ENCODE data around the gene LRRC36.

DNA sequence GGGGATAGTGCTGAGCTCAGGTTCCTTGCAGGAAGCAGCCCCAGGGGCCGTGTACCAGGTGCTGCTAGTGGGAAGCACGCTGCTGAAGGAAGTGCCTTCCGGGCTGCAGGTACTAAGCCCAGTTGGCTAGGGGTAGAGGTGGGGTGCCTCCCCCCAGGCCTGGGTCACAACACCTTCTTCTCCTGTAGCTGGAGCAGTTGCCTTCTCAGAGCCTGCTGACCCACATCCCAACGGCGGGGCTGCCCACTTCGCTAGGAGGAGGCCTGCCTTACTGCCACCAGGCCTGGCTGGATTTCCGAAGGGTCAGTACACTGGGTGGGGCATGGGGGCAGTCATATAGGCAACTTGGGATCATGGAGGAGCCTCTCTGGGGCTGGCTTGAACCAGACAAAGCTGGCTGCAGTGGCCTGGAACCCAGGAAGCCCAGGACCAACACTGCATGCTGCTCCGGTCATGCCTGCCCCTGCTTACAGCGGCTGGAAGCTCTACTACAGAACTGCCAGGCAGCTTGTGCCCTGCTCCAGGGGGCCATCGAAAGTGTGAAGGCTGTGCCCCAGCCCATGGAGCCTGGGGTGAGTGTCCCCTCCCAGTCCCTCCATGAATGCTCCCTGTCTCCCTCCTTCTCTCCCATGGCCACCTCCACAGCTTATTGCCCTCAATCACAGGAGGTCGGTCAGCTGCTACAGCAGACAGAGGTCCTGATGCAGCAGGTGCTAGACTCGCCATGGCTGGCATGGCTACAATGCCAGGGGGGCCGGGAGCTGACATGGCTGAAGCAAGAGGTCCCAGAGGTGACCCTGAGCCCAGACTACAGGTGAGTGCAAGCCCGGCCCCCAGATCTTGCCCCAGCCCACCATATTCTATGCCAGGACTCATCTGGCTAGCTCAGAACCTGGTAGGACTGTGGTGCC lies 44.8 kb upstream of the LRRC36 start:
- TF ChIP-seq GTF2F1 (IDR thresholded peaks at IDR 0.05; ENCODE audit: borderline replicate concordance, low read depth, low read length) = no peak
- TF ChIP-seq JUND (IDR thresholded peaks at IDR 0.05; ENCODE audit: low read length) = no peak
- TF ChIP-seq, protein P1, sequence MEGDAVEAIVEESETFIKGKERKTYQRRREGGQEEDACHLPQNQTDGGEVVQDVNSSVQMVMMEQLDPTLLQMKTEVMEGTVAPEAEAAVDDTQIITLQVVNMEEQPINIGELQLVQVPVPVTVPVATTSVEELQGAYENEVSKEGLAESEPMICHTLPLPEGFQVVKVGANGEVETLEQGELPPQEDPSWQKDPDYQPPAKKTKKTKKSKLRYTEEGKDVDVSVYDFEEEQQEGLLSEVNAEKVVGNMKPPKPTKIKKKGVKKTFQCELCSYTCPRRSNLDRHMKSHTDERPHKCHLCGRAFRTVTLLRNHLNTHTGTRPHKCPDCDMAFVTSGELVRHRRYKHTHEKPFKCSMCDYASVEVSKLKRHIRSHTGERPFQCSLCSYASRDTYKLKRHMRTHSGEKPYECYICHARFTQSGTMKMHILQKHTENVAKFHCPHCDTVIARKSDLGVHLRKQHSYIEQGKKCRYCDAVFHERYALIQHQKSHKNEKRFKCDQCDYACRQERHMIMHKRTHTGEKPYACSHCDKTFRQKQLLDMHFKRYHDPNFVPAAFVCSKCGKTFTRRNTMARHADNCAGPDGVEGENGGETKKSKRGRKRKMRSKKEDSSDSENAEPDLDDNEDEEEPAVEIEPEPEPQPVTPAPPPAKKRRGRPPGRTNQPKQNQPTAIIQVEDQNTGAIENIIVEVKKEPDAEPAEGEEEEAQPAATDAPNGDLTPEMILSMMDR (IDR thresholded peaks at IDR 0.05; ENCODE audit: control extremely low read depth in 1 of 3, insufficient read depth in 1 of 3, low read depth in 1 of 3, low read length in 3 of 3) = no peak
- TF ChIP-seq POLR2A (IDR thresholded peaks at IDR 0.05; ENCODE audit: control extremely low read depth in 1 of 2, low read depth in 2 of 2, low read length in 2 of 2) = no peak
- TF ChIP-seq, protein P2, sequence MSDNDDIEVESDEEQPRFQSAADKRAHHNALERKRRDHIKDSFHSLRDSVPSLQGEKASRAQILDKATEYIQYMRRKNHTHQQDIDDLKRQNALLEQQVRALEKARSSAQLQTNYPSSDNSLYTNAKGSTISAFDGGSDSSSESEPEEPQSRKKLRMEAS (IDR thresholded peaks at IDR 0.05) = no peak
- no peak for TF ChIP-seq EP300 (IDR thresholded peaks at IDR 0.05; ENCODE audit: borderline replicate concordance in 1 of 2, low read depth in 2 of 2, low read length in 2 of 2)
- no peak for TF ChIP-seq RNF2 (IDR thresholded peaks at IDR 0.05; ENCODE audit: borderline replicate concordance, low read depth, low read length, missing control alignments, poor library complexity, severe bottlenecking)
- TF ChIP-seq EZH2 (IDR thresholded peaks at IDR 0.05; ENCODE audit: low read depth, low read length, severe bottlenecking) = no peak
- TF ChIP-seq JUN (IDR thresholded peaks at IDR 0.05; ENCODE audit: low read depth, low read length) = no peak
